HL-60 (cell line): Measurements from ENCODE around the gene UPF2.

ENCODE experiments used
- DNase-seq, 2 experiments: peaks; one replicate each; pipeline ENCODE4 v3.0.0-alpha.2; 2010 to 2020; ENCODE audit warnings: low read depth in 1 of 2, low spot score in 1 of 2
- H3K27ac ChIP-seq: fragments of 250-450 bp; sonication (Bioruptor Pico); replicated peaks from 2 replicates; pipeline ENCODE4 v1.5.1; 2020; ENCODE audit warnings: mild to moderate bottlenecking, moderate library complexity
- H3K27me3 ChIP-seq: fragments of 250-450 bp; sonication (Bioruptor Pico); 2 replicates; pipeline ENCODE4 v1.5.1; 2021; ENCODE audit warnings: mild to moderate bottlenecking, moderate library complexity; ENCODE audit not compliant: insufficient read depth, poor library complexity, severe bottlenecking
- H3K4me3 ChIP-seq: replicated peaks from 2 replicates; pipeline ENCODE4 v1.5.1; 2011; ENCODE audit warnings: mild to moderate bottlenecking, control low read depth, low read length; ENCODE audit not compliant: insufficient read depth
- GABPA ChIP-seq: IDR thresholded peaks from 2 replicates; pipeline ENCODE4 v1.6.1; 2012; ENCODE audit warnings: low read depth
- POLR2AphosphoS5 ChIP-seq: IDR thresholded peaks from 2 replicates; pipeline ENCODE4 v1.6.1; 2012; ENCODE audit warnings: low read depth
- SPI1 ChIP-seq: IDR thresholded peaks from 2 replicates; pipeline ENCODE4 v1.6.1; 2012; ENCODE audit warnings: low read depth, mild to moderate bottlenecking, borderline replicate concordance
- TF ChIP-seq, protein P1 (sequence below): IDR thresholded peaks from 2 replicates; pipeline ENCODE4 v1.6.1; 2012; ENCODE audit warnings: low read depth; ENCODE audit not compliant: insufficient replicate concordance
- TF ChIP-seq, protein P2 (sequence below): IDR thresholded peaks from one replicate; pipeline ENCODE4 v1.5.1; 2011; ENCODE audit warnings: low read length, control low read depth, inconsistent platforms; ENCODE audit not compliant: insufficient read depth

UPF2 gene

DNA sequence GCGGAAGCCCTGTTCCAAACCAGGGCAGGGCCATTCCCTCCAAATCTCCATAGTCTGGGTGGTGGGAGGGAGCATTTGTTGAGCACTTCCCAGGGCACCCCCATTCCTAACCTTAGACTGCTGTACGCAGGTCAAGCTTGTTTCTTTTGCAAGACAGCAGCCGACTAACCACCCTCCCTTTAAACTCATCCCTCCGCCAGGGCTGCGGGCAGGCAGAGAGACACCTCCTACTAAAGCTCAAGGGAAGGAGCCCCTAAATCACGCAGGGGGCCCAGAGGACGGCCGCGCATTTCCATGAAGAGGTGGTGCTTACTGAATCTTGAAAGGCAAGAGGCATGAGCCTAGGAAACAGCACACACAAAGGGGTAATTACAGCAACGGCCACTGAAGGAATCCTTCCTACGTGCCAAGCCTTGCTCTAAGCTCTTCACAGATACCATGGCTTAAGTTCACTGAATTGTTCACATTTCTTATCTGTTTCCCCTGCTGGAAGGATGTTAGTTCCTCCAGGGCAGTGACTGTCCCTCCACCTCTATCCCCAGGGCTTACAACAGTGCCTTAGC lies 129.4 kb downstream of the UPF2 start:
- TF ChIP-seq, protein P1, sequence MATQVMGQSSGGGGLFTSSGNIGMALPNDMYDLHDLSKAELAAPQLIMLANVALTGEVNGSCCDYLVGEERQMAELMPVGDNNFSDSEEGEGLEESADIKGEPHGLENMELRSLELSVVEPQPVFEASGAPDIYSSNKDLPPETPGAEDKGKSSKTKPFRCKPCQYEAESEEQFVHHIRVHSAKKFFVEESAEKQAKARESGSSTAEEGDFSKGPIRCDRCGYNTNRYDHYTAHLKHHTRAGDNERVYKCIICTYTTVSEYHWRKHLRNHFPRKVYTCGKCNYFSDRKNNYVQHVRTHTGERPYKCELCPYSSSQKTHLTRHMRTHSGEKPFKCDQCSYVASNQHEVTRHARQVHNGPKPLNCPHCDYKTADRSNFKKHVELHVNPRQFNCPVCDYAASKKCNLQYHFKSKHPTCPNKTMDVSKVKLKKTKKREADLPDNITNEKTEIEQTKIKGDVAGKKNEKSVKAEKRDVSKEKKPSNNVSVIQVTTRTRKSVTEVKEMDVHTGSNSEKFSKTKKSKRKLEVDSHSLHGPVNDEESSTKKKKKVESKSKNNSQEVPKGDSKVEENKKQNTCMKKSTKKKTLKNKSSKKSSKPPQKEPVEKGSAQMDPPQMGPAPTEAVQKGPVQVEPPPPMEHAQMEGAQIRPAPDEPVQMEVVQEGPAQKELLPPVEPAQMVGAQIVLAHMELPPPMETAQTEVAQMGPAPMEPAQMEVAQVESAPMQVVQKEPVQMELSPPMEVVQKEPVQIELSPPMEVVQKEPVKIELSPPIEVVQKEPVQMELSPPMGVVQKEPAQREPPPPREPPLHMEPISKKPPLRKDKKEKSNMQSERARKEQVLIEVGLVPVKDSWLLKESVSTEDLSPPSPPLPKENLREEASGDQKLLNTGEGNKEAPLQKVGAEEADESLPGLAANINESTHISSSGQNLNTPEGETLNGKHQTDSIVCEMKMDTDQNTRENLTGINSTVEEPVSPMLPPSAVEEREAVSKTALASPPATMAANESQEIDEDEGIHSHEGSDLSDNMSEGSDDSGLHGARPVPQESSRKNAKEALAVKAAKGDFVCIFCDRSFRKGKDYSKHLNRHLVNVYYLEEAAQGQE: no peak
- no peak for TF ChIP-seq GABPA
- TF ChIP-seq POLR2AphosphoS5: no peak
- no peak for TF ChIP-seq SPI1
- TF ChIP-seq, protein P2, sequence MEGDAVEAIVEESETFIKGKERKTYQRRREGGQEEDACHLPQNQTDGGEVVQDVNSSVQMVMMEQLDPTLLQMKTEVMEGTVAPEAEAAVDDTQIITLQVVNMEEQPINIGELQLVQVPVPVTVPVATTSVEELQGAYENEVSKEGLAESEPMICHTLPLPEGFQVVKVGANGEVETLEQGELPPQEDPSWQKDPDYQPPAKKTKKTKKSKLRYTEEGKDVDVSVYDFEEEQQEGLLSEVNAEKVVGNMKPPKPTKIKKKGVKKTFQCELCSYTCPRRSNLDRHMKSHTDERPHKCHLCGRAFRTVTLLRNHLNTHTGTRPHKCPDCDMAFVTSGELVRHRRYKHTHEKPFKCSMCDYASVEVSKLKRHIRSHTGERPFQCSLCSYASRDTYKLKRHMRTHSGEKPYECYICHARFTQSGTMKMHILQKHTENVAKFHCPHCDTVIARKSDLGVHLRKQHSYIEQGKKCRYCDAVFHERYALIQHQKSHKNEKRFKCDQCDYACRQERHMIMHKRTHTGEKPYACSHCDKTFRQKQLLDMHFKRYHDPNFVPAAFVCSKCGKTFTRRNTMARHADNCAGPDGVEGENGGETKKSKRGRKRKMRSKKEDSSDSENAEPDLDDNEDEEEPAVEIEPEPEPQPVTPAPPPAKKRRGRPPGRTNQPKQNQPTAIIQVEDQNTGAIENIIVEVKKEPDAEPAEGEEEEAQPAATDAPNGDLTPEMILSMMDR: no peak
- Histone ChIP-seq H3K27me3 (no peaks in the 10 kb centered on the region), H3K27ac (no peak overlapping the region), H3K4me3 (no peak overlapping the region)
- no peak for DNase-seq

DNA sequence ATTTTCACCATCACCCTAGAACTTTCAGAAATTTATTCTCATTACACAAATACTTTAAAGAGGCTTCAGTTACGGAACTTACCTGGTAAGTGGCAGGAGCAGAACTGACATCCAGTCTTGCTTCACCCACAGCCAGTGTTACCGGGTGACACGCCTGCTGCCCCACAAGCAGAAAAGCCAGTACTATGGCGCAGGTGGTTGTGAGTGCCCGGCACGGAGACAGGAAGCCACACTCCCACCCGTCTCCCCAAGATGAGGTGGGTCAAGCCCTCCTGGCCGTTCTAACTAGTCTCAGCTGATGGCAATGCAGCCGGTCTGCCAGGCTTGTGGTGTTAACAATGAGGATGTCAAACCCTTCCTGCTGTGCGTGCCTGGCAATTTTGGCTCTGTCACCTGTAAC lies 132.5 kb downstream of the UPF2 start:
- TF ChIP-seq SPI1 (no peak), POLR2AphosphoS5 (no peak), GABPA (no peak)
- TF ChIP-seq, protein P2: no peak
- TF ChIP-seq, protein P1: no peak
- no peak overlapping the region for H3K4me3 ChIP-seq

DNA sequence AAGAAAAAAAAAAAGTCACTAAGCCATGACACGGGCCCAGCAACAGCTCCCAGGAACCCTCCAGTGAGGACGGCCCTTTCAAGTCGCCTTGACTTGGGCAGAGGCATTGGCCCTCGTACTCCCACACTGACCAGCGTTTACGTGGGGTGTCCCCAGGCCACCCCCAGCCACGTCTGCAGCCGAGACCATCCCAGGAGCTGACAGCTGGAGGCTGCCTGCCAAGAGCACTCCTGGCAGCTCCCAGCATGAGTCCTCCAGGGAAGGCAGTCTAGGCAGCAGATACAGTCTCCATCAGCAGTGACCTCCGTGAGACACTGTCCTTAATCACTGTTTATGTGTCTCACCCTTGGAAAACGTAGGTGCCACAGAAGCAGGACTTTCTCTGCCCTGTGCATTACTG lies 133.0 kb downstream of the UPF2 start:
- H3K27me3 ChIP-seq: no peaks in the 10 kb centered on the region
- TF ChIP-seq, protein P2: no peak
- no peak for TF ChIP-seq GABPA
- no peak for TF ChIP-seq SPI1
- TF ChIP-seq, protein P1: no peak
- H3K27ac ChIP-seq: no peak overlapping the region
- no peak for DNase-seq
- no peak overlapping the region for H3K4me3 ChIP-seq

More for the DNA sequence above, 132.5 kb downstream of the UPF2 start:
- Histone ChIP-seq H3K27ac (no peak overlapping the region), H3K27me3 (no peaks in the 10 kb centered on the region)
- no peak for DNase-seq
